Hepatocyte (in vitro differentiated cells): ENCODE measurements around the gene HSP90AA1.

Source experiments
- EZH2 ChIP-seq: fragments of 200-600 bp; sonication (generic); IDR thresholded peaks from 2 replicates; pipeline ENCODE4 v1.6.1; 2016; ENCODE audit warnings: antibody characterized with exemption, mild to moderate bottlenecking, borderline replicate concordance
- TF ChIP-seq, protein P1 (sequence below): fragments of 200-600 bp; sonication (generic); IDR thresholded peaks from 2 replicates; pipeline ENCODE4 v1.5.1; 2016; ENCODE audit warnings: antibody characterized with exemption, mild to moderate bottlenecking; ENCODE audit not compliant: poor library complexity

DNA sequence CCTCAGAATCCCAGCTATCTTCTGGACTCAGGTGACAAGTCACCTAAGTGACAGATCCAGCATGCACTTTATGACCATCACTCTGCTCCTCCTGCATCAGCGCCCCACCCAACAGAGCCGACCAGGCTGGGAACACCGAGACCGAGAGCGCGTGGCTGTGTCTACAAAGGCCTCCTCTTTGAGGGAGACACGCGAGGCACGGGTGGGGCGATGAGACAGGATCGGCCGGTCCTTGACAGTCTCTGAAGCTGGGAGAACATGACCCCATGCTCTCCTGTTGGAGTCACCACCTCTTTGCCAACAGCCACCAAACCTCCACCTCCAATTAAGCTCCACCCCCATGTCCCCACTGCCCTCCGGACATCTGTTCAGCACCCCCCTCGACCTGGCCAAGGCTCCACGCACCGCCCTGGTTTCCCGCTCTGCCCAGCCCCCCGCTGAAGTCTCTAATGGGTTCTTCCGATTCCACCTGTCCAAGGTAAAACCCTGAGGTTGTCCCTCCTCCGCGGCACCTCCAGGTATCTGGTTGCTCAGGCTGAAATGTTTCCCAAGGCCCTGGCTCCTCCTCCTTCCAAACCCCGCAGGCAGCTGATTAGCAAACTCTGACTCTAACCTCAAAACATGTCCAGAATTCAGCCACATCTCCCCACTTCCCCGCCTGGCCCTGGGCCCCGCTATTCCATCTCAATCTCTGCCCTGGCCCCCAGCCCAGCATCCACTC, 31.5 kb downstream of the HSP90AA1 start:
- TF ChIP-seq, protein P1, sequence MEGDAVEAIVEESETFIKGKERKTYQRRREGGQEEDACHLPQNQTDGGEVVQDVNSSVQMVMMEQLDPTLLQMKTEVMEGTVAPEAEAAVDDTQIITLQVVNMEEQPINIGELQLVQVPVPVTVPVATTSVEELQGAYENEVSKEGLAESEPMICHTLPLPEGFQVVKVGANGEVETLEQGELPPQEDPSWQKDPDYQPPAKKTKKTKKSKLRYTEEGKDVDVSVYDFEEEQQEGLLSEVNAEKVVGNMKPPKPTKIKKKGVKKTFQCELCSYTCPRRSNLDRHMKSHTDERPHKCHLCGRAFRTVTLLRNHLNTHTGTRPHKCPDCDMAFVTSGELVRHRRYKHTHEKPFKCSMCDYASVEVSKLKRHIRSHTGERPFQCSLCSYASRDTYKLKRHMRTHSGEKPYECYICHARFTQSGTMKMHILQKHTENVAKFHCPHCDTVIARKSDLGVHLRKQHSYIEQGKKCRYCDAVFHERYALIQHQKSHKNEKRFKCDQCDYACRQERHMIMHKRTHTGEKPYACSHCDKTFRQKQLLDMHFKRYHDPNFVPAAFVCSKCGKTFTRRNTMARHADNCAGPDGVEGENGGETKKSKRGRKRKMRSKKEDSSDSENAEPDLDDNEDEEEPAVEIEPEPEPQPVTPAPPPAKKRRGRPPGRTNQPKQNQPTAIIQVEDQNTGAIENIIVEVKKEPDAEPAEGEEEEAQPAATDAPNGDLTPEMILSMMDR: no peak
- no peak for TF ChIP-seq EZH2
